K562 (cell line): ENCODE results near the gene IQCE. TPM values are rescaled to one million over a fixed set of nuclear protein-coding genes. Genes with fewer than 3 reads are reported as not detected.

Source experiments
- AFF1 ChIP-seq, 2 experiments: fragments of 450-650 bp; IDR thresholded peaks; 2 replicates each; pipeline ENCODE4 v1.6.1; 2018; ENCODE audit warnings: mild to moderate bottlenecking in 2 of 2, low read depth in 1 of 2; ENCODE audit not compliant: partially characterized antibody in 2 of 2
- ARHGAP35 ChIP-seq: fragments of 450-650 bp; IDR thresholded peaks from 2 replicates; pipeline ENCODE4 v1.6.1; 2018; ENCODE audit not compliant: partially characterized antibody
- CREB3L1 ChIP-seq: fragments of 450-650 bp; IDR thresholded peaks from 2 replicates; pipeline ENCODE4 v1.6.1; 2014; ENCODE audit warnings: low read depth, mild to moderate bottlenecking, moderate library complexity, borderline replicate concordance
- KDM2B ChIP-seq: fragments of 250-450 bp; sonication (Bioruptor Pico); IDR thresholded peaks from 2 replicates; pipeline ENCODE4 v1.8.0; 2021; ENCODE audit warnings: mild to moderate bottlenecking, moderate library complexity
- NRF1 ChIP-seq, 2 experiments: fragments of 450-650 bp; IDR thresholded peaks in 1 of 2; conservative IDR thresholded peaks in 1 of 2; 2 replicates each; pipeline ENCODE4 v1.6.1; 2014; ENCODE audit warnings: mild to moderate bottlenecking in 2 of 2
- RBM17 ChIP-seq: fragments of 200-400 bp; formaldehyde crosslinking; IDR thresholded peaks from 2 replicates; pipeline ENCODE4 v1.6.1; 2017; ENCODE audit warnings: low read depth, mild to moderate bottlenecking, low read length, borderline replicate concordance
- TSHZ1 ChIP-seq: fragments of 250-450 bp; sonication (Bioruptor Pico); IDR thresholded peaks from 2 replicates; pipeline ENCODE4 v1.4.0; 2020; ENCODE audit warnings: mild to moderate bottlenecking, moderate library complexity
- ZNF436 ChIP-seq: fragments of 250-450, 450-650 bp; sonication (Bioruptor Pico); formaldehyde crosslinking; IDR thresholded peaks from 2 replicates; pipeline ENCODE4 v1.7.0; 2020; ENCODE audit warnings: mild to moderate bottlenecking
- ZNF717 ChIP-seq: fragments of 250-450 bp; sonication (Bioruptor Pico); IDR thresholded peaks from 2 replicates; pipeline ENCODE4 v1.5.0; 2021
- polyA plus RNA-seq, 8 experiments: library from polyadenylated mRNA; depleted of rRNA in 4 of 8; stranded (reverse) in 5 of 8; unstranded in 3 of 8; fragments of >200 nt; fragmentation: Nextera tagmentation in 2 of 8; fragmentation: Illumina TruSeq in 1 of 8; extraction: Ambion mirVana in 2 of 8; extraction: Trizol in 1 of 8; gene quantifications; 2 replicates each; pipeline versions ENCODE4 v1.2.1 to v1.2.3, GENCODE V29; 2011 to 2014; ENCODE audit warnings: inconsistent platforms in 1 of 8, missing spikeins in 1 of 8
- total RNA-seq, 7 experiments: library from RNA; depleted of rRNA in 6 of 7; stranded (reverse); fragments of >200 nt in 6 of 7; fragmentation: Illumina TruSeq in 2 of 7; extraction: Trizol in 2 of 7; gene quantifications; 2 replicates each; pipeline versions ENCODE4 v1.2.1 to v1.2.3, GENCODE V29; 2011 to 2021; ENCODE audit warnings: low replicate concordance in 1 of 7
- TF ChIP-seq, protein P1 (sequence below), 2 experiments: fragments of 150-350 bp in 1 of 2; IDR thresholded peaks; 2 replicates each; pipeline ENCODE4 v1.6.1; 2012 to 2016; ENCODE audit warnings: low read depth in 2 of 2, low read length in 2 of 2, mild to moderate bottlenecking in 1 of 2, moderate library complexity in 1 of 2

The IQCE gene
- total and polyA plus RNA-seq, 9 of the 15 experiments (the other 6 are each of a cell fraction or from before 2014, with no cell fraction given): 0.18 to 8.5 (median 4.2) TPM

DNA sequence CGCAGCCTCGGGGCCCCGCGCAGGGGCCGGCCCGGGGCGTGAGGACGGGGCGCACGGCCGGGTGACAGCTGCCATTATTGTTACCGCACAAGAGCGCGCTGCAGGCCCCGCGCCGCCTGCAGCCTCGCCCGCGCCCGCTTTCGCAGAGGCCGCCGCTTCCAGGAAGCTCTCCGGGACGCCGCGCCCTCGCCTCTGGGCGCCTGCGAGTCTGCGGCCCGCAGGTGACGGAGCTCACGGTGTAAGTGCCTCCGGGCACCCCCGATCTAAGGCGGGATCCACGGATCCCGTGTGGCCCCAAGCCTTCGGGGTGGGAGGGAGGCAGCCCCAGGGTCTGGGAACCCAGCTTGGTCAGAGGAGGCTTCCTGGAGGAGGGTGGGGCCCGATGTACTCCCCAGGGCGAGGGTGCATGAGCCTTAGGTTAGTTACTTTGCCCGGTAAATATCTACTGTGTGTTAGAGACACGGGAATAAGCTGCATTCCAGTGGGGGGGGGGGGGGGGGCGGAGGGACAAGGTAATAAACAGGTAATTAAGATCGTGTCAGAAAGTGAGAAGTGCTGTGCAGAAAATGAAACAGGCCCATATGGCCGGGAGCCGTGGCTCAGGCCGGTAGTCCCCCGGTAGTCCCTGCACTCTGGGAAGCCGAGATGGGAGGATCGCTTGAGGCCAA is 638 bp downstream of the IQCE start (continued):
- no peak for TF ChIP-seq NRF1 (conservative IDR thresholded peaks at IDR 0.05 in 1 of 2, IDR thresholded peaks at IDR 0.05 in 1 of 2)
- TF ChIP-seq ARHGAP35: no peak
- TF ChIP-seq, protein P1, sequence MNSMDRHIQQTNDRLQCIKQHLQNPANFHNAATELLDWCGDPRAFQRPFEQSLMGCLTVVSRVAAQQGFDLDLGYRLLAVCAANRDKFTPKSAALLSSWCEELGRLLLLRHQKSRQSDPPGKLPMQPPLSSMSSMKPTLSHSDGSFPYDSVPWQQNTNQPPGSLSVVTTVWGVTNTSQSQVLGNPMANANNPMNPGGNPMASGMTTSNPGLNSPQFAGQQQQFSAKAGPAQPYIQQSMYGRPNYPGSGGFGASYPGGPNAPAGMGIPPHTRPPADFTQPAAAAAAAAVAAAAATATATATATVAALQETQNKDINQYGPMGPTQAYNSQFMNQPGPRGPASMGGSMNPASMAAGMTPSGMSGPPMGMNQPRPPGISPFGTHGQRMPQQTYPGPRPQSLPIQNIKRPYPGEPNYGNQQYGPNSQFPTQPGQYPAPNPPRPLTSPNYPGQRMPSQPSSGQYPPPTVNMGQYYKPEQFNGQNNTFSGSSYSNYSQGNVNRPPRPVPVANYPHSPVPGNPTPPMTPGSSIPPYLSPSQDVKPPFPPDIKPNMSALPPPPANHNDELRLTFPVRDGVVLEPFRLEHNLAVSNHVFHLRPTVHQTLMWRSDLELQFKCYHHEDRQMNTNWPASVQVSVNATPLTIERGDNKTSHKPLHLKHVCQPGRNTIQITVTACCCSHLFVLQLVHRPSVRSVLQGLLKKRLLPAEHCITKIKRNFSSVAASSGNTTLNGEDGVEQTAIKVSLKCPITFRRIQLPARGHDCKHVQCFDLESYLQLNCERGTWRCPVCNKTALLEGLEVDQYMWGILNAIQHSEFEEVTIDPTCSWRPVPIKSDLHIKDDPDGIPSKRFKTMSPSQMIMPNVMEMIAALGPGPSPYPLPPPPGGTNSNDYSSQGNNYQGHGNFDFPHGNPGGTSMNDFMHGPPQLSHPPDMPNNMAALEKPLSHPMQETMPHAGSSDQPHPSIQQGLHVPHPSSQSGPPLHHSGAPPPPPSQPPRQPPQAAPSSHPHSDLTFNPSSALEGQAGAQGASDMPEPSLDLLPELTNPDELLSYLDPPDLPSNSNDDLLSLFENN (IDR thresholded peaks at IDR 0.05; ENCODE audit: low read depth in 2 of 2, low read length in 2 of 2): no peak
- TF ChIP-seq ZNF717 (CRISPR knock-in tag): no peak
- no peak; the same call in 1 of the 2 replicates for TF ChIP-seq CREB3L1
- 0 out of 2 replicates have a peak, but pooled peaks have one; percentile 20 for TF ChIP-seq KDM2B (CRISPR knock-in tag)
- TF ChIP-seq TSHZ1 (CRISPR knock-in tag): no peak
- TF ChIP-seq RBM17: no peak
- peak; percentile 98 for TF ChIP-seq ZNF436 (CRISPR knock-in tag)
- TF ChIP-seq AFF1 (IDR thresholded peaks at IDR 0.05; ENCODE audit: low read depth in 1 of 2, partially characterized antibody in 2 of 2): no peak
